Measurements from ENCODE around the gene ZSCAN12.

DNA sequence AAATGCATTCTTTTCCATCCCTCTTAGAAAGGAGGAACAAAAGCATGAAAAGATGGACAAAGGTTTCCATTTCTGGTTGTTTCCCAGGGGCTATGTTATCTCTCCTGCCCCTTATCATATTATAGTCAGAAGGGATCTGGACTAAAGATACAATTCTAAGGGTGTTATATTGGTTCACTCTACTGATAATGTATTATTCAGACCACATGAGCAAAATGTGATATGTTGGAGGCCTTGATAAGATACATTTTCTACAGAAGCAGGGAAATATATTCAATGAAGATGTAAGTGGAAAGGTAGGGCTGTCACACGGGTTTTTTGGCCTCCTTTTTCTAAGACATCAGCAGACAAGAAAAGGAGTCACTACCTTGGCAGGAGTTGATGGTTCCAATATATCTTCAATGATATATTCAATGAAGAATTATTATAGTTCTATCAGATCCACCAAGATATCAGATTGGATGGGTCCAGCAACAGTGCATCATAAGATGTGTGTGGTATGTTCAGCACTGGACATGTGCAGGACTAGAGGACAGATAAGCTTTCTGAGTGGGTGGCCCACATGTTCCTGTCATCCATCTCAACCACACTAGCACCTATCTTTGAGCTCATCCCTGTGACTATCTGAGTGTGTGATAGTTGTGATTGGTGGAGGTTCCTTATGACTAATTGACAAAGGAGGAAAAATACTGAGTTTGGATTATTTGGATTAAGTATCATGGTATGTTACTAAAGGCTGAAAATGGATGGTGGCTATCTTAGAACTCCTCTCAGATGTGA is 55.5 kb downstream of the ZSCAN12 start:
- TF ChIP-seq, protein P1, sequence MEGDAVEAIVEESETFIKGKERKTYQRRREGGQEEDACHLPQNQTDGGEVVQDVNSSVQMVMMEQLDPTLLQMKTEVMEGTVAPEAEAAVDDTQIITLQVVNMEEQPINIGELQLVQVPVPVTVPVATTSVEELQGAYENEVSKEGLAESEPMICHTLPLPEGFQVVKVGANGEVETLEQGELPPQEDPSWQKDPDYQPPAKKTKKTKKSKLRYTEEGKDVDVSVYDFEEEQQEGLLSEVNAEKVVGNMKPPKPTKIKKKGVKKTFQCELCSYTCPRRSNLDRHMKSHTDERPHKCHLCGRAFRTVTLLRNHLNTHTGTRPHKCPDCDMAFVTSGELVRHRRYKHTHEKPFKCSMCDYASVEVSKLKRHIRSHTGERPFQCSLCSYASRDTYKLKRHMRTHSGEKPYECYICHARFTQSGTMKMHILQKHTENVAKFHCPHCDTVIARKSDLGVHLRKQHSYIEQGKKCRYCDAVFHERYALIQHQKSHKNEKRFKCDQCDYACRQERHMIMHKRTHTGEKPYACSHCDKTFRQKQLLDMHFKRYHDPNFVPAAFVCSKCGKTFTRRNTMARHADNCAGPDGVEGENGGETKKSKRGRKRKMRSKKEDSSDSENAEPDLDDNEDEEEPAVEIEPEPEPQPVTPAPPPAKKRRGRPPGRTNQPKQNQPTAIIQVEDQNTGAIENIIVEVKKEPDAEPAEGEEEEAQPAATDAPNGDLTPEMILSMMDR (conservative IDR thresholded peaks at IDR 0.05 in 1 of 2, IDR thresholded peaks at IDR 0.05 in 1 of 2; ENCODE audit: extremely low read depth in 1 of 2, insufficient read depth in 1 of 2, low read depth in 1 of 2, low read length in 2 of 2), result no peak
- TF ChIP-seq EZH2 (IDR thresholded peaks at IDR 0.05; ENCODE audit: borderline replicate concordance, low read length), result no peak
